ENCODE data around the gene PPP1R9A. TPM values are rescaled to one million over a fixed set of nuclear protein-coding genes. Genes with fewer than 3 reads are reported as not detected.

Gene PPP1R9A
- total and polyA plus RNA-seq, 7 experiments from 2014 or later = 0.21 to 1.4 TPM; not detected in 5

GRCh38 chr7:95113590-95113989, 206.2 kb downstream of the PPP1R9A start:
- CTCF ChIA-PET = no interaction called here
- intact Hi-C loops (cut with micrococcal nuclease) = no loop called here

GRCh38 chr7:95126053-95126709, 218.8 kb downstream of the PPP1R9A start:
- ChIA-PET CTCF (no interaction called here), POLR2A (no interaction called here)
- H3K27ac ChIP-seq (ENCODE audit: low read depth, low read length) = no peak overlapping the region
- no peaks in the 10 kb centered on the region for H3K4me1 ChIP-seq (ENCODE audit: control insufficient read depth in 2 of 2, insufficient read depth in 2 of 2, low read length in 2 of 2)
- no peaks in the 10 kb centered on the region for H3K9me3 ChIP-seq (ENCODE audit: control insufficient read depth in 2 of 3, low read length in 3 of 3)
- no peaks in the 10 kb centered on the region for H3K36me3 ChIP-seq (ENCODE audit: control insufficient read depth in 2 of 3, insufficient read depth in 3 of 3, low read length in 3 of 3)
- Mint-ChIP-seq H3K27me3 (no peaks in the 10 kb centered on the region), H3K36me3 (no peaks in the 10 kb centered on the region), H3K27ac (no peak overlapping the region), H3K4me3 (no peak overlapping the region), H3K9me3 (peaks cover 0 to 8% (median 3%) of the 10 kb centered on the region in 11 donors), H3K4me1 (no peaks in the 10 kb centered on the region)
- no peak for DNase-seq
- H3K27me3 ChIP-seq (ENCODE audit: control insufficient read depth in 2 of 2, insufficient read depth in 2 of 2, low read length in 2 of 2) = no peaks in the 10 kb centered on the region
- no peak overlapping the region for H3K4me3 ChIP-seq (ENCODE audit: low read length)
- no peak for ATAC-seq
- intact Hi-C loops (cut with micrococcal nuclease) = no loop called here

More at GRCh38 chr7:95113590-95113989, 206.2 kb downstream of the PPP1R9A start:
- H3K4me3 Mint-ChIP-seq = no peak overlapping the region
- Histone ChIP-seq H3K27ac (ENCODE audit: low read depth, low read length) (no peak overlapping the region), H3K9me3 (ENCODE audit: control insufficient read depth in 2 of 3, low read length in 3 of 3) (no peaks in the 10 kb centered on the region), H3K4me1 (ENCODE audit: control insufficient read depth in 2 of 2, insufficient read depth in 2 of 2, low read length in 2 of 2) (no peaks in the 10 kb centered on the region), H3K27me3 (ENCODE audit: control insufficient read depth in 2 of 2, insufficient read depth in 2 of 2, low read length in 2 of 2) (no peaks in the 10 kb centered on the region), H3K4me3 (ENCODE audit: low read length) (no peak overlapping the region), H3K36me3 (ENCODE audit: control insufficient read depth in 2 of 3, insufficient read depth in 3 of 3, low read length in 3 of 3) (no peaks in the 10 kb centered on the region)
- peaks cover 0 to 4% (median 0%) of the 10 kb centered on the region in 11 donors for H3K9me3 Mint-ChIP-seq
- H3K4me1 Mint-ChIP-seq = peaks cover 0 to 3% (median 0%) of the 10 kb centered on the region in 7 donors
- ATAC-seq (no peak), DNase-seq (no peak)
- H3K27me3 Mint-ChIP-seq = peaks cover 0 to 9% (median 4%) of the 10 kb centered on the region in 5 donors
- no peaks in the 10 kb centered on the region for H3K36me3 Mint-ChIP-seq
- no peak overlapping the region for H3K27ac Mint-ChIP-seq
- POLR2A ChIA-PET = no interaction called here

GRCh38 chr7:95132500-95132899, 225.1 kb downstream of the PPP1R9A start:
- Mint-ChIP-seq H3K4me1 (no peaks in the 10 kb centered on the region), H3K27ac (no peak overlapping the region), H3K4me3 (no peak overlapping the region), H3K27me3 (no peaks in the 10 kb centered on the region), H3K9me3 (peaks cover 1 to 10% (median 4%) of the 10 kb centered on the region in 11 donors), H3K36me3 (no peaks in the 10 kb centered on the region)
- Histone ChIP-seq H3K27me3 (ENCODE audit: control insufficient read depth in 2 of 2, insufficient read depth in 2 of 2, low read length in 2 of 2) (no peaks in the 10 kb centered on the region), H3K9me3 (ENCODE audit: control insufficient read depth in 2 of 3, low read length in 3 of 3) (no peaks in the 10 kb centered on the region), H3K4me1 (ENCODE audit: control insufficient read depth in 2 of 2, insufficient read depth in 2 of 2, low read length in 2 of 2) (no peaks in the 10 kb centered on the region), H3K36me3 (ENCODE audit: control insufficient read depth in 2 of 3, insufficient read depth in 3 of 3, low read length in 3 of 3) (no peaks in the 10 kb centered on the region), H3K4me3 (ENCODE audit: low read length) (no peak overlapping the region), H3K27ac (ENCODE audit: low read depth, low read length) (no peak overlapping the region)
- ChIA-PET CTCF (no interaction called here), POLR2A (no interaction called here)
- DNase-seq (no peak), ATAC-seq (no peak)
- intact Hi-C loops (cut with micrococcal nuclease) = no loop called here

- DNase-seq (no peak), ATAC-seq (no peak)
- H3K9me3 Mint-ChIP-seq = peaks cover 0 to 8% (median 0%) of the 10 kb centered on the region in 11 donors
- peaks cover 0 to 2% (median 0%) of the 10 kb centered on the region in 5 donors for H3K27me3 Mint-ChIP-seq
- no peaks in the 10 kb centered on the region for H3K4me1 Mint-ChIP-seq
- intact Hi-C loops (cut with micrococcal nuclease) = no loop called here
- no peak overlapping the region for H3K4me3 Mint-ChIP-seq
- Histone ChIP-seq H3K4me3 (ENCODE audit: low read length) (no peak overlapping the region), H3K9me3 (ENCODE audit: control insufficient read depth in 2 of 3, low read length in 3 of 3) (no peaks in the 10 kb centered on the region), H3K27ac (ENCODE audit: low read depth, low read length) (no peak overlapping the region), H3K36me3 (ENCODE audit: control insufficient read depth in 2 of 3, insufficient read depth in 3 of 3, low read length in 3 of 3) (no peaks in the 10 kb centered on the region), H3K4me1 (ENCODE audit: control insufficient read depth in 2 of 2, insufficient read depth in 2 of 2, low read length in 2 of 2) (no peaks in the 10 kb centered on the region), H3K27me3 (ENCODE audit: control insufficient read depth in 2 of 2, insufficient read depth in 2 of 2, low read length in 2 of 2) (no peaks in the 10 kb centered on the region)
- ChIA-PET CTCF (interaction anchor here (0.6 kb wide), 1 partner anchor 1066 kb away, joined by 3 read pairs; no protein-coding TSS in a partner anchor), POLR2A (no interaction called here)
- H3K27ac Mint-ChIP-seq = no peak overlapping the region
- no peaks in the 10 kb centered on the region for H3K36me3 Mint-ChIP-seq
These were observed 232.5 kb downstream of the PPP1R9A start for GRCh38 chr7:95139922-95140321.

- Mint-ChIP-seq H3K27ac (no peak overlapping the region), H3K9me3 (peaks cover 0 to 10% (median 0%) of the 10 kb centered on the region in 11 donors), H3K4me3 (no peak overlapping the region), H3K36me3 (no peaks in the 10 kb centered on the region), H3K4me1 (no peaks in the 10 kb centered on the region), H3K27me3 (peaks cover 0 to 5% (median 0%) of the 10 kb centered on the region in 5 donors)
- Histone ChIP-seq H3K27me3 (ENCODE audit: control insufficient read depth in 2 of 2, insufficient read depth in 2 of 2, low read length in 2 of 2) (no peaks in the 10 kb centered on the region), H3K4me3 (ENCODE audit: low read length) (no peak overlapping the region), H3K4me1 (ENCODE audit: control insufficient read depth in 2 of 2, insufficient read depth in 2 of 2, low read length in 2 of 2) (no peaks in the 10 kb centered on the region), H3K27ac (ENCODE audit: low read depth, low read length) (no peak overlapping the region), H3K9me3 (ENCODE audit: control insufficient read depth in 2 of 3, low read length in 3 of 3) (no peaks in the 10 kb centered on the region), H3K36me3 (ENCODE audit: control insufficient read depth in 2 of 3, insufficient read depth in 3 of 3, low read length in 3 of 3) (no peaks in the 10 kb centered on the region)
- intact Hi-C loops (cut with micrococcal nuclease) = no loop called here
- no peak for ATAC-seq
- ChIA-PET CTCF (no interaction called here), POLR2A (no interaction called here)
- no peak for DNase-seq
These were observed 234.4 kb downstream of the PPP1R9A start for GRCh38 chr7:95141755-95142154.

GRCh38 chr7:95144256-95144655, 236.9 kb downstream of the PPP1R9A start:
- H3K4me3 ChIP-seq (ENCODE audit: low read length) = no peak overlapping the region
- POLR2A ChIA-PET = no interaction called here
- no peak for ATAC-seq
- no peaks in the 10 kb centered on the region for H3K4me1 ChIP-seq (ENCODE audit: control insufficient read depth in 2 of 2, insufficient read depth in 2 of 2, low read length in 2 of 2)
- Mint-ChIP-seq H3K27me3 (peaks cover 0 to 13% (median 0%) of the 10 kb centered on the region in 5 donors), H3K36me3 (no peaks in the 10 kb centered on the region), H3K4me3 (no peak overlapping the region), H3K4me1 (no peaks in the 10 kb centered on the region), H3K27ac (no peak overlapping the region), H3K9me3 (peaks cover 0 to 16% (median 0%) of the 10 kb centered on the region in 11 donors)
- DNase-seq = no peak
- H3K27me3 ChIP-seq (ENCODE audit: control insufficient read depth in 2 of 2, insufficient read depth in 2 of 2, low read length in 2 of 2) = no peaks in the 10 kb centered on the region
- CTCF ChIA-PET = no interaction called here
- intact Hi-C loops (cut with micrococcal nuclease) = no loop called here
- no peaks in the 10 kb centered on the region for H3K36me3 ChIP-seq (ENCODE audit: control insufficient read depth in 2 of 3, insufficient read depth in 3 of 3, low read length in 3 of 3)
- H3K27ac ChIP-seq (ENCODE audit: low read depth, low read length) = no peak overlapping the region
- no peaks in the 10 kb centered on the region for H3K9me3 ChIP-seq (ENCODE audit: control insufficient read depth in 2 of 3, low read length in 3 of 3)

- Mint-ChIP-seq H3K4me1 (no peaks in the 10 kb centered on the region), H3K4me3 (no peak overlapping the region), H3K9me3 (peaks cover 0 to 3% (median 0%) of the 10 kb centered on the region in 11 donors), H3K27me3 (peaks cover 0 to 3% (median 0%) of the 10 kb centered on the region in 5 donors), H3K27ac (no peak overlapping the region), H3K36me3 (no peaks in the 10 kb centered on the region)
- intact Hi-C loops (cut with micrococcal nuclease) = no loop called here
- Histone ChIP-seq H3K27ac (ENCODE audit: low read depth, low read length) (no peak overlapping the region), H3K27me3 (ENCODE audit: control insufficient read depth in 2 of 2, insufficient read depth in 2 of 2, low read length in 2 of 2) (no peaks in the 10 kb centered on the region), H3K4me3 (ENCODE audit: low read length) (no peak overlapping the region), H3K36me3 (ENCODE audit: control insufficient read depth in 2 of 3, insufficient read depth in 3 of 3, low read length in 3 of 3) (no peaks in the 10 kb centered on the region), H3K4me1 (ENCODE audit: control insufficient read depth in 2 of 2, insufficient read depth in 2 of 2, low read length in 2 of 2) (no peaks in the 10 kb centered on the region), H3K9me3 (ENCODE audit: control insufficient read depth in 2 of 3, low read length in 3 of 3) (no peaks in the 10 kb centered on the region)
- DNase-seq (no peak), ATAC-seq (no peak)
- ChIA-PET POLR2A (no interaction called here), CTCF (no interaction called here)
These were observed 248.6 kb downstream of the PPP1R9A start for GRCh38 chr7:95155965-95156364.

All from naive thymus-derived CD4-positive, alpha-beta T cell (primary cell).